GM18505 (cell line): ENCODE results near the gene CTNNA3.

Experiments
- ATAC-seq: cut with Tn5 transposase; IDR thresholded peaks from one replicate; pipeline ENCODE4 v1.9.1; 2021; ENCODE audit not compliant: unreplicated experiment
- POLR2A ChIP-seq: IDR thresholded peaks from 4 replicates; pipeline ENCODE4 v1.6.1; 2011; ENCODE audit warnings: borderline replicate concordance; ENCODE audit not compliant: insufficient read depth, insufficient read length; ENCODE audit errors: extremely low read depth

Gene CTNNA3

DNA sequence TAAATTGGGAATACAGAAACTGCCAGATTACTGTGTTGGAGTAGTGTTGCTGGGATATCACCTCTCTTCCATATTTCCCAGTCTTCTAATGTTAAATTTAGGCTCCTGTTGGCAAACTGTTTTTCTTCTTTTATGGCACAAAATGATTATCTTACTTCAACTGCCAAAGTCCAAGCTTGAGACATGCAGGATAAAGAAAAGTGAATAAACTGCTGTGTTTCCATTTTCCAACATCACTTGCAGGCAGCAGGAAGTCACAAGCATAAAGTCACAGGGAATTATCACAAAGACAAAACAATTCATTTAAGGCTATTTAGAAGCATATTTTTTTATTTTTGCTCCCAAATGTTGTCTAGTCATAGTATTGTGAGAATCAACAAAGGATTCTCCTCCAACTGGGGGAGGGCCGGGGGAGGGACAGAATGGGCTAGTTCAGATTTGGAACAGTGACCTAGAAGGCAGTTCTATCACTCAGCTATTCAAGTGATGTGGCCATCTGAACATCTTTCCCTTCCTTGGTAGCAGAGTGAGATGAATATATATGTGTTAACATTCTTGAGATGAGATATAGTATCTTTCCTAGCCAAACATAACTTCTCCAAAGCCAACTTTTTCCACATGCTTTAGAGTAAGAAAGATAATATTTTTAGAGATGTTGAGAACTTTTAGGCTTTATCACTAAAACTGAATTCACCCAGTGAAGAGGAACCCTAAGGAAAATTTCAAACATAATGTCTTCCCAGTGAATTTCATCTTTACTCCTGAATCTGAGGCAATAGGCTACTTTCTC, 364.7 kb downstream of the CTNNA3 start:
- no peak for ATAC-seq
- TF ChIP-seq POLR2A, result no peak

- TF ChIP-seq POLR2A, result no peak
- ATAC-seq, result no peak
Observed at GRCh38 chr10:67327626-67328535, 368.1 kb downstream of the CTNNA3 start.

DNA sequence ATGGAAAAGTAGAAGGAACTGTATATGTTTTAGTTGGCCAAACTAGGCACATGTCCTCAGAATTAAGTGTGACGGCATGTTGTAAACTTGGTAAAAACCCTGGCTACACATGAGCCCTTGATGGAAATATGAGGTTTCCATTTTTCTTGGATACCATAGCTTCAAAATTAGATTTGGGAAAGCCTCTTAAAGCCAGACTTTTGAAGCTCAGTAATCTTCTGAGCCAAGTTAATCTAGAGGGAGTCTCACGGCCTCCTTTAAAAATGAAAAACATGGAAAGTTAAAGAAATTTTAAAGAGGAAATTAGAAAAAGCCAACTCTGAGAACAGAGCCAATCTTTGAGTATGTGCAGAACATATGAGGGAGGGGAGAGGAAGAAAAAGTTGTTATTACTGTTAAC, 376.0 kb downstream of the CTNNA3 start:
- TF ChIP-seq POLR2A, result no peak
- ATAC-seq, result no peak

- no peak for ATAC-seq
- TF ChIP-seq POLR2A, result no peak
Observed at GRCh38 chr10:67308912-67309311, 387.1 kb downstream of the CTNNA3 start.

DNA sequence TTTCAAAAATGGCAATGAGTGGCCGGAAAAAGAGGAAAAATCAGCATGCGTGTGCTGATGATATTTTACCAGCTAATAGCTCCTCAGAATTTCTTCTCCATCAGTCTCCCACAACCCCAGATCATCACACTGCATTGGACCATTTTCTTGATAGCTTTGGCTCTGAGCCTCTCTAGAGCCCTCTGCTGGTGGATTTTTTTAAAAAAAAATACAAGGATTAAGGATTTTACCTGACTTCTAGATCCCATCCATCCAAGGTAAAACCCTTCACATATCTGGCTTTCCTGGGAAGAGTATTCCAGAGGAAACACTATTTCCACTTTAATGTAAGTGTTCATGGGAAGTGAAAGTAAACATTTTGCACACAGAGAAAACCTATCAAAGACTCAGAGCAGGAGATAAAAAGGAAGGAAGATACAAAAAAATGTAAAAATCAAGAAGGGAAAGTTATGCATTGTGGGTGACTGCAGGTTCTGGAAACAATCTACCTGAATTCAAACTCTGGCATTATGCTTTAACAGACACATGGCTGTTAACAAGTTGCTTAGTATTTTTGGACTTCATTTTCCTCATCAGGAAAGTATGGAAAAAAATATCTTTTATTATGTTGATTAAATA, 389.3 kb downstream of the CTNNA3 start:
- no peak for ATAC-seq
- TF ChIP-seq POLR2A, result no peak

- ATAC-seq, result no peak
- TF ChIP-seq POLR2A, result no peak
Observed at GRCh38 chr10:67302701-67303100, 393.3 kb downstream of the CTNNA3 start.

- TF ChIP-seq POLR2A, result no peak
- no peak for ATAC-seq
Observed at GRCh38 chr10:67299761-67300160, 396.2 kb downstream of the CTNNA3 start.

- no peak for ATAC-seq
- TF ChIP-seq POLR2A, result no peak
Observed at GRCh38 chr10:67297637-67298181, 398.3 kb downstream of the CTNNA3 start.

DNA sequence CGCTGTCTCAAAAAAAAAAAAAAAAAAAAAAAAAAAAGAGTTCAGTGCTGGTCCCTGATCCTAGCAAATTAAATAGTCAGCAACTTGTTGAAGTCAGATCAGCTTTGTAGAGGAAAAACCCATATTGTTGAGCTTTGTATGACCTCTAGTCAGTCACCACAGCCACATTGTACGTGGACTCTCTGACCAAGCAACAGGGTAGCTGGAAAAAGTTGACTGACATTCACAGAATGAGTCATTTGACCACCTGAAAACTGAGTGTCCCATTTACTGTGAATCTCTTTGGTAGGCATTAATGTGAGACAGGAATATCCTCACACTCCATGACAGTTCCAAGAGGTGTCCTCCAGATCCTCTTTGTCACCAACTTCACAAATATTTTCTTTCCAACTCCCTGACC, 399.1 kb downstream of the CTNNA3 start:
- ATAC-seq, result no peak
- TF ChIP-seq POLR2A, result no peak

- ATAC-seq, result no peak
- TF ChIP-seq POLR2A, result no peak
Observed at GRCh38 chr10:67288688-67289410, 407.1 kb downstream of the CTNNA3 start.

DNA sequence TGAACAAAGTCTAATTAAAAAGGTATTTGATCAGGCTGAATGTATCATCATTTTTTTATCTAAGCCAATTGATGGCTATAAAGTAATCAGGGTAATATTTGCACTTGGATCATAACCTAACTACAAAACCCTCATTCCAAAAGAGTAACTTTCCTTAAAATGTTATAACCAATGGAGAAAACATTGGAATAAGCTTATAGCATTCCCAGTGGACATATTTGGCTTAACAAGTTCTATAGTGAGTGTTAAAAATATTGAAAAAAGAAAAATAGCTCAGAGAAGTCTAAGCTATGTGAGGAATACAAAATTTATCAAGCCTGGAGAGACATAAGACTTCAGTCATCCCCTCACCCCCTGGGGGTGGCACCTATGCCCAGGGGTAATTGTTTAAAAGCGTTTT, 411.4 kb downstream of the CTNNA3 start:
- TF ChIP-seq POLR2A, result no peak
- no peak for ATAC-seq

DNA sequence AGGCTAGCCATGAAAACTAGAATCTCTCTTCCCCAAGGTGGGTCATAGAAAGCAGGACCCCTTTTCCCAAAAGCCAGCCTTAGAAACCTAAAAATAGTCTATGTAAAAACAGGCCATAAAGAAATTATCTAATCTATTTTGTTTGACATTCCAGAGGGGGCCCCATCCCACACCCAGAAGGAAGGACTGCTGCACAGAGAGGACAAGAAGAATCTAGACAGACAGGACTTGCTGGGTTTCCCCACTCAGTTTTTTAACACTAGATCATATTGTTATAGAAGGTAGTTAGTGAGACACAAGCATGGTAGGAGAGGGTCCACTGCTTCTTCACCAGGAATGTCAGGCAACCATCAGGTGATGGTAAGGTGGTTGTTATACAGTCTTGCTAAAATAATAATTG, 413.1 kb downstream of the CTNNA3 start:
- no peak for TF ChIP-seq POLR2A
- ATAC-seq, result no peak

- ATAC-seq, result no peak
- TF ChIP-seq POLR2A, result no peak
Observed at GRCh38 chr10:67280405-67280804, 415.6 kb downstream of the CTNNA3 start.
